Fibroblast of pulmonary artery (primary cell): ENCODE data around the gene C5orf47.

Source experiments
- DNase-seq: peaks from one replicate; pipeline ENCODE4 v3.0.0-alpha.2; 2010; ENCODE audit warnings: low read depth
- H3K4me3 ChIP-seq: replicated peaks from 2 replicates; pipeline ENCODE4 v1.5.1; 2011; ENCODE audit warnings: low read depth, mild to moderate bottlenecking, control low read depth, low read length, moderate library complexity
- TF ChIP-seq, protein P1 (sequence below): IDR thresholded peaks from 2 replicates; pipeline ENCODE4 v1.5.1; 2011; ENCODE audit warnings: mild to moderate bottlenecking, control low read depth, low read length, inconsistent platforms; ENCODE audit errors: missing control alignments

The C5orf47 gene

GRCh38 chr5:173950829-173951228 is 38.1 kb upstream of the C5orf47 start:
- DNase-seq: no peak
- no peak overlapping the region for H3K4me3 ChIP-seq
- TF ChIP-seq, protein P1, sequence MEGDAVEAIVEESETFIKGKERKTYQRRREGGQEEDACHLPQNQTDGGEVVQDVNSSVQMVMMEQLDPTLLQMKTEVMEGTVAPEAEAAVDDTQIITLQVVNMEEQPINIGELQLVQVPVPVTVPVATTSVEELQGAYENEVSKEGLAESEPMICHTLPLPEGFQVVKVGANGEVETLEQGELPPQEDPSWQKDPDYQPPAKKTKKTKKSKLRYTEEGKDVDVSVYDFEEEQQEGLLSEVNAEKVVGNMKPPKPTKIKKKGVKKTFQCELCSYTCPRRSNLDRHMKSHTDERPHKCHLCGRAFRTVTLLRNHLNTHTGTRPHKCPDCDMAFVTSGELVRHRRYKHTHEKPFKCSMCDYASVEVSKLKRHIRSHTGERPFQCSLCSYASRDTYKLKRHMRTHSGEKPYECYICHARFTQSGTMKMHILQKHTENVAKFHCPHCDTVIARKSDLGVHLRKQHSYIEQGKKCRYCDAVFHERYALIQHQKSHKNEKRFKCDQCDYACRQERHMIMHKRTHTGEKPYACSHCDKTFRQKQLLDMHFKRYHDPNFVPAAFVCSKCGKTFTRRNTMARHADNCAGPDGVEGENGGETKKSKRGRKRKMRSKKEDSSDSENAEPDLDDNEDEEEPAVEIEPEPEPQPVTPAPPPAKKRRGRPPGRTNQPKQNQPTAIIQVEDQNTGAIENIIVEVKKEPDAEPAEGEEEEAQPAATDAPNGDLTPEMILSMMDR: no peak

DNA sequence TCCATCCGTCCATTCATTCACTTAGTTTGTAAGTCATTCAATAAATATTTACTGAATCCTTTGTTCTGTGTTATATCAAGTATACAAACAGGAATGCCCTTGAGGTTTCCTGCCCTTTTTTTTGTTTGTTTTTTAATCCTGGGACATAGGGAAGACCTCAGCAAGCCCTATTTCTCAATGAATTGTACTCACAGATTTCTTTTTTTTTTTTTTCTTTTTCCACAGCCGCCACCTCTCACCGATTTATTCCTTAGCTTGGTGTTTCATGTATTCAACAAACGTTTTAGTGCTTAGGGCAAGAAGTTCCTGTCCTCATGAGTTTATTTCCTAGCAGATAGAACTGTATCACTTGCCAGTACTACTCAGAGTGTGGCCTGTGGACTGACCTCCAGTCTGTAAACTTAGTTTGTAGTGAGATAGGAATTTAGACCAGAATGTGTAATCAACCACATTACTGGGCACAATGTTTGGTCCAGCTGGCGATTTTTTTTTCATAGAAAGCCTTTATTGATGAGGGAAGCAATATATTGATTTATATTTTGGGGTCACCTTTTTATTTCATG is 35.4 kb upstream of the C5orf47 start:
- TF ChIP-seq, protein P1: no peak

GRCh38 chr5:173954671-173955521 is 34.1 kb upstream of the C5orf47 start:
- TF ChIP-seq, protein P1: no peak
- no peak for DNase-seq
- H3K4me3 ChIP-seq: no peak overlapping the region

More for the DNA sequence above, 35.4 kb upstream of the C5orf47 start:
- no peak for DNase-seq
- no peak overlapping the region for H3K4me3 ChIP-seq

DNA sequence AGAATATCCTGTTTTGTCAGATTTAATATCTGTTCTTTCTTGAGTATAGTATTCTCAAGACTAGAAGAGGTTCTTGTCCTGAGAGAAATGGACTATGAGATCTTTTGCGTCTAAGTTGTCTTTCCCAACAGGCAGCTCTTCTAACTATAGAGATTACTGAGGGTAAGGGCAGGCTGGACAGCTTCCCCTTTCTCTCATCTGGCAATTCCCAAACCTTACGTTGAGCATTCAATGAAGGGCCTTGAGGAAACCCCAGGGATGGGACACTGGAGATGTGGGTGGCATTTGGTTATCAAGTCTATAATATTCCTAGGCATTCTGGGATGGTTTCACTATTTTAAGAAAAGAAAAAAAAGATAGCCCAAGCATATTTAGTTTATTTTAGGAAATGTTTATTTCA is 28.0 kb upstream of the C5orf47 start:
- DNase-seq: no peak
- no peak overlapping the region for H3K4me3 ChIP-seq
- TF ChIP-seq, protein P1: no peak

DNA sequence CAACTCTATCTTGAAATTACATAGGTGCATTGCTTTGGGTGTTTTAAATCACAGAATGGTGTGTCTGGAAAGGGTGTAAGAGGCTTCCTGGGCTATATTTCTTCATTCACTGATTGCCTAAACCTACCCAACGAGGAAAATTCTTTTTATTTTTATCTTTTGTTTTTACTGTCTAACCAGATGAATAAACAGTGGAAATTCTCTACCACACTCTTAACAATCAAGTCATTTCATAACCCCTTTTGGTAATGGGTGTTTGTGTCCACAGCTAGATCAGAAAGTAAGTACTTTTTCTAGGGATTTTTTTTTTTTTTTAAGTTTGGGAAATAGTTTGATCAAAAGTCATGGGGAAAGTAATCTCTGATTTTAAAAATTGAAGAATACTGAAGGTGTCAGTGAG is 27.6 kb upstream of the C5orf47 start:
- TF ChIP-seq, protein P1: no peak
- H3K4me3 ChIP-seq: no peak overlapping the region
- DNase-seq: no peak

GRCh38 chr5:173962436-173962972 is 26.5 kb upstream of the C5orf47 start:
- TF ChIP-seq, protein P1: no peak
- H3K4me3 ChIP-seq: no peak overlapping the region
- no peak for DNase-seq
